GM11168 (cell line): ENCODE measurements around the gene DR1.
"Not testable (repeated sequence)": the region's sequence is repeated elsewhere in the genome, so short reads cannot be mapped to it uniquely, and the experiment has no call there.

Experiments used
- in situ Hi-C: fragments of 300-500 bp; cut with MboI; formaldehyde crosslinking; loops from one replicate; pipeline ENCODE4 v1.12.0; 2022; ENCODE audit warnings: low sequenced_read_pairs; ENCODE audit not compliant: unreplicated experiment

Gene DR1

DNA sequence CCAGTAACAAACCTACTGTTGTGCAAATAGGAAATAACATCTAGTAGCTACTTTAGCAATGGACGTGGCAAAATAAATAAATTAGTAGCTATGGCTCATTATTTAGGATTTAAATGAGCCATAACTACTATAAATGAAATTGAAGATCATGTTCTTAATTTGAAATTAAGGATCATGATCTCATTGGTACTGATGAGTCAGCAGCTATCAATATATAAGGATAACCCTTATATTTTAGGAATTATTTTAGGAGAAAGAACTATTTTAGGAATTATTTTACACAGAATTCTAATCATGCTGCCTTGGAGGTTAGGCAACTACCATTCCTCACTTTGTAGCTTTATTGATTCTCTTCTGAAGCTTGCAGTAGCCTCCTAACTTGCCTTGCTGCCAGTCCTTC is 24.0 kb downstream of the DR1 start:
- in situ Hi-C loops, result no loop called here

DNA sequence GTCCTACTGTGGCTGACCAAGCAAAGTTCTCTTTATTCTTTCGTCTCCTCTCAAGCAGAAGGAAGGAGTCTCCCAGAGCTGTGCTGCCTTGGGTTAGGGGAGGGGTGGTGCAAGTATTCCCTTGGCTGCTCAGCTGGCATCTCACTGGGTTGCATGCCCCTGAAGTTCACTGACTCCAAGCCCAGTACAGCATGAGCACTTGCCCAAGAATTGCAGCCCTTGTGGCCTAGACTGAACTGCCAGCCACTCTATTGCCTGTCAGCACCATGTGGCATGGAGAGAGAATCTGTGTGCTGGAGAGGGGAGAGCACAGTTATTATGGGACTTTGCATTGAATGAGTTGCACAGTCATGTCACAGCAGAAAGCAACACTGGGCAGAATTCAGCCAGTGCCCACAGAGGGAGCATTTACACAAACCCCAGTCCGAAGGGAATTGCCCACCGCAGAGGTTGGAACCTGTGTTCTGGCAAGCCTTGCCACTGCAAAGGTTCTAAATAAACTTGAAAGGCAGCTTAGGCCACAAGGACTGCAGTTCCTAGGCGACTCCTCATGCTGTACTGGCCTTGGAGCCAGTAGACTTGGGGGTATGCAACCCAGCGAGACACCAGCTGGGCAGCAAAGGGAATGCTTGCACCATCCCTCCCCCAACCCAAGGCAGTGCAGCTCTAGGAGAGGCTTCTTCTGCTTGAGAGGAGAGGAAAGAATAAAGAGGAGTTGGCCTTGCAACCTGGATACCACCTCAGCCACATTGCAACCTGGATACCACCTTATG is 28.8 kb downstream of the DR1 start:
- in situ Hi-C loops, result no loop called here

DNA sequence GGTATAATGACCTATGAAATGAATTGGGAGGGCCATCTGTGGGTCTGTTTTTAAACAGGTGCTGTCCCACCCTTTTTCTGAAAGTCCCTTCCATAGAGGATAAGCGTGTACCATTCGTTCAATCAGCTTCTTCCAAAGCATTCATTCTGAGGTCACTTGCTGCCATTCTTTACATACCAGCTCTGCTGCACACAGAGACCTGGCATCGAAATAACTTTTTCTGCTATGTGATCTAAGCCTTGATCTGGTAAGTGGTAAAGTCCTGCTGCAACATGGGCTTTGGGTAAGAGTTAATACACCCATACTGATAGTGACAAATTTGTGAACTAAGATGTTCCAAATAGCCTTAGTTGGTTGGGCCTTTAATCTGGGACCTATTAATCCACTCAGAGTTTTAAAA is 38.9 kb downstream of the DR1 start:
- in situ Hi-C loops, result no loop called here

DNA sequence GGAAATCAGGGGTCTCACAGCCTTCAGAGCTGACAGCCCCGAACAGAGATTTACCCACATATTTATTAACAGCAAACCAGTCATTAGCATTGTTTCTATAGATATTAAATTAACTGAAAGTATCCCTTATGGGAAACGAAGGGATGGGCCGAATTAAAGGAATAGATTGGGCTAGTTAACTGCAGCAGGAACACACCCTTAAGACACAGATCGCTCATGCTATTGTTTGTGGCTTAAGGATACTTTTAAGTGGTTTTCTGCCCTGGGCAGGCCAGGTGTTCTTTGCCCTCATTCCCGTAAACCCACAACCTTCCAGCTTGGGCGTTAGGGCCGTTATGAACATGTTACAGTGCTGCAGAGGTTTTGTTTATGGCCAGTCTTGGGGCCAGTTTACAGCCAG is 40.6 kb downstream of the DR1 start:
- in situ Hi-C loops, result not testable (repeated sequence)

DNA sequence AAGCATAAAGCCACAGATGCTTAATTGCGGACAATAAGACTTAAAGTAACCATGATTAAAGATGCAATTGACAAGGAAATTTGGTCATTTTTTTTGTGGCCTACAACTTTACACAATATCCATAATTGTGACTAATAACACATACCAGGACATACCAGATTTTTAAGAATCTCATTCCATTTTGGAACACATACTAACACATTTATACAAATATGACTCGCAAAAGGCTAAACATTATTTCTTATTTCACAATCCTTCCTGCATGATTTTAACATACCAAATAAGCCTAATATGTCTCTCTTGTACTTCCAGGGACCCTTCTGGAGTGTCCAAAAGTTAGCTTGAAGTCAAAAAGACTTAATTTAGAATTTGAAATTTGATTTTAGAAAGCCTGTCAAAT is 48.8 kb downstream of the DR1 start:
- in situ Hi-C loops, result no loop called here

DNA sequence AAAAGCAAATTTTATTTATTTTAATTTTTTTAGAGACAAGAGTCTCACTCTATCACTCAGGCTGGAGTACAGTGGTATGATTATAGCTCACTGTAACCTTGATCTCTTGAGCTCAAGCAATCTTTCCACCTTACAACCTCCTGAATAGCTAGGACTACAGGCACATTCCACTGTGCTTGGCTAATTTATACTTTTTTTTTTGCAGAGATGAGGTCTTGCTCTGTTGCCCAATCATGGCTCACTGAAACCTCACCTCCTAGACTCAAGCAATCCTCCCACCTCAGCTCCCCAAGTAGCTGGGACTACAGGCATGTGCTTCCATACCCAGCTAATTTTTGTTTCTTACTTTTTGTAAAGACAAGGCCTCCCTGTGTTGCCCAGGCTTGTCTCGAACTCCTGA is 49.5 kb downstream of the DR1 start:
- in situ Hi-C loops, result no loop called here

DNA sequence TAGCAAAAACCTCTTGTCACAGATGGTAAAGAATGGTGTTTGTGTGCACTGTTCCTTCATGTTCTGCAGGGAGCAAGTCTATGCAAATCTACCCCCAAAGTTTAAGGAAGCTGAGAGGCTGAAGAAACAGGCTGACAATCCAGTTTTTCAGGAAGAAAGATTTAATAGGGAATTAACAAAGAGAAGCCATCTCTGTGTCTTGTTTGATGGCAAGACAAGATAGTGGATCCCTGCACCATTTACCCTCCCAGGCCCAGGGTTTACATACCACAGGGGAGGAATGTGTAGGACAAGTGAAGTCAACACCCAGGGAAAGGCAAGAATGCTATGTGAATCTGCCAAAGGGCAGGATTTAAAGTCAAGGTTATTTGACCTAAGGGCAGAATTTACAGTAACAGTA is 54.1 kb downstream of the DR1 start:
- in situ Hi-C loops, result no loop called here

DNA sequence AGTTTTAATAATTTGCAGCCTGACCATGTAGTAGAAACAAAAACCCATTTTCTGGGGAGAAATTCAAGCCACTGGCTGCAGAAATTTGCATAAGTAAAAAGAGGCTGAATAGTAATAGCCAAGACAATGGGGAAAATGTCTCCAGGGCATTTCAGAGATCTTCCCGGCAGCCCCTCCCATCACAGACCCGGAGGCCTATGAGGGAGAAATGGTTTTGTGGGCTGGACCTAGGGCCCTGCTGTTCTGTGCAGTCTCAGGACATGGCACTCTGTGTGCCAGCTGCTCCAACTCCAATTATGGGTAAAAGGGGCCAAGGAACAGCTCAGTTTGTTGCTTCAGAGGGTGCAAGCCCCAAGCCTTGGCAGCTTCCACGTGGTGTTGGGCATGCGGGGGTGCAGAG is 62.5 kb downstream of the DR1 start:
- in situ Hi-C loops, result no loop called here

DNA sequence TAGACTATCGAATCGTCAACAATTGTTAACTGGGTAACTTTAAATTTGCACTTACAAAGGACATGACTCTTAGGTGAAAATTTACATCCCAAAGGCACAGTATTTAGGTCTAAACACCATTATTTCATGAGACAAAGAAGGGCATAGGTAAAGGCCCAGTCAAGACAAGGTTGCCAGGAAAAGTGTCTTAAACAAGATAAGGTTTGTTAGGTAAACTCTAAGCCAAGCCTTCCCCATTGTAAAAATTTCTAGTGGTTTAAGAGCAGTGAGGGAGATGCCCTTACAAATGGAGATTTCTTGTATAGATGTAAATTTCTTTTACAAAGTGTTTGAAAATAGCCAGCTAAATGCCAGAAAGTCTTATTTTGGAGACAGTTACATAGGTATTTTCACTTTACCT is 65.3 kb downstream of the DR1 start:
- in situ Hi-C loops, result no loop called here

DNA sequence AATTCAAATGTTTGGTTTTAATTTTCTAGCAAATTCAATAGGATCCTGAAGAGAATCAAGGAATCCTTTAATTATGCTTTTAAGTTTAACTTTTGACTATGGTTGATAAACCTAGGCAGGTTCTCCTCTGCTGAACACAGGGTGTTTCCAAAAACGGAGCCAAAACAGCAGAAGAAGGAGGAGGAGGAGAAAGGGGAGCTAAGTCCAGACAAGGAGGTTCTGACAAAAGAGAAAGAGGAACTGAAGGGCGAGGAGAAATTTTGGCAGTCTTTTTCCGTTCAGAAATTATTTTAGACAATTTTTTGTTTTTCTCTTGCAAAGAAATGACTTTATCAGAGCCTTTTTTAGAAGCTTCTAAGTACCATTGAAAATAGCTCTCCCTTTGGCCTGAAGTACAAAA is 69.0 kb downstream of the DR1 start:
- in situ Hi-C loops, result no loop called here

DNA sequence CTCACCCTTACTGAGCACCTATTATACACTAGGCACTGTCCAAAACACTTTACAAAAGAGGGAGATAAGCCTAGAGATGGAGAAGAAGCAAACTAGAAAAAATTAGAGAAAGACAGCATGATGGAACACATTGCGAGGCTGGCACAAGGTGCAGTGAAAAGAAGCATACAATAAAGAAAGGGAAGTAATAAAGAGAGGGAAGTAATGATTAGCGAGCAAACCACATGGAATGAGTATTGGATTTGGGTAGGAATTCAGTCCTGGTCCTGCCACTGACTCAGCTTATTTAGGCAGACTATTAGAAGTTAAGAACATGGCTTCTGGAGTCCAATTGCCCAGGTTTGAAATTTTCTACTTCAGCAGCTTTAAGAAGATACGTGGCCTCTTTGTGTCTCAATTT is 69.6 kb downstream of the DR1 start:
- in situ Hi-C loops, result no loop called here

DNA sequence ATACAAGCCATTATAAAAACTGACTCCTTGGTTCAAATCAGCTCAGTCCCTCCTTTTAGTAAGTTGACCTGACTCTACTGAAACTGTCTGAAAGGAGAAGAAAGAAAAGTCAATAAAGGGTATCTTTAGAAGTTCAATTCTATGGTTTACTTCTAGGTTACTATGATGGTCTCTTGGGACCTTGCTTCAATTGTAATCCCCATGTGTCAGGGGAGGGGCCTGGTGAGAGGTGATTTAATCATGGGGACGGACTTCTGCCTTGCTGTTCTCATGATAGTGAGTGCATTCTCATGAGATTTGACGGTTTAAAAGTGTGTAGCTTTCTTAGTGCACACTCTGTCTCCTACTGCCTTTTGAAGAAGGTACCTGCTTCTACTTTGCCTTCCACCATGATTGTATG is 70.5 kb downstream of the DR1 start:
- in situ Hi-C loops, result no loop called here
